ENCODE measurements around the gene RFC5.
"Not testable (repeated sequence)": the region's sequence is repeated elsewhere in the genome, so short reads cannot be mapped to it uniquely, and the experiment has no call there.

Gene RFC5

GRCh38 chr12:118073768-118074167 lies 57.3 kb downstream of the RFC5 start:
- no peak for DNase-seq (ENCODE audit: low read depth in 1 of 2, low spot score in 1 of 2)

- DNase-seq (ENCODE audit: low read depth in 1 of 2, low spot score in 1 of 2) = not testable (repeated sequence)
These were observed 65.0 kb downstream of the RFC5 start for GRCh38 chr12:118081521-118081920.

Data from activated T-helper 1 cell treated with anti-CD3 and anti-CD28 coated beads, Interleukin-2, amount 50 U/mL, for 16 hours (primary cell).